HT1080 (cell line): ENCODE data around the gene KIF6. TPM values are rescaled to one million over a fixed set of nuclear protein-coding genes. Genes with fewer than 3 reads are reported as not detected.

ENCODE experiments used
- DNase-seq: peaks from one replicate; pipeline ENCODE4 v3.0.0-alpha.2; 2015; ENCODE audit warnings: low read depth
- total RNA-seq: library from RNA; depleted of rRNA; stranded (reverse); fragments of >200 nt; shearing (Covaris generic); gene quantifications from 2 replicates; pipeline ENCODE4 v1.2.3, GENCODE V29; 2014

KIF6 gene
- total RNA-seq, 1 experiment from 2014 or later: 2.9 TPM

DNA sequence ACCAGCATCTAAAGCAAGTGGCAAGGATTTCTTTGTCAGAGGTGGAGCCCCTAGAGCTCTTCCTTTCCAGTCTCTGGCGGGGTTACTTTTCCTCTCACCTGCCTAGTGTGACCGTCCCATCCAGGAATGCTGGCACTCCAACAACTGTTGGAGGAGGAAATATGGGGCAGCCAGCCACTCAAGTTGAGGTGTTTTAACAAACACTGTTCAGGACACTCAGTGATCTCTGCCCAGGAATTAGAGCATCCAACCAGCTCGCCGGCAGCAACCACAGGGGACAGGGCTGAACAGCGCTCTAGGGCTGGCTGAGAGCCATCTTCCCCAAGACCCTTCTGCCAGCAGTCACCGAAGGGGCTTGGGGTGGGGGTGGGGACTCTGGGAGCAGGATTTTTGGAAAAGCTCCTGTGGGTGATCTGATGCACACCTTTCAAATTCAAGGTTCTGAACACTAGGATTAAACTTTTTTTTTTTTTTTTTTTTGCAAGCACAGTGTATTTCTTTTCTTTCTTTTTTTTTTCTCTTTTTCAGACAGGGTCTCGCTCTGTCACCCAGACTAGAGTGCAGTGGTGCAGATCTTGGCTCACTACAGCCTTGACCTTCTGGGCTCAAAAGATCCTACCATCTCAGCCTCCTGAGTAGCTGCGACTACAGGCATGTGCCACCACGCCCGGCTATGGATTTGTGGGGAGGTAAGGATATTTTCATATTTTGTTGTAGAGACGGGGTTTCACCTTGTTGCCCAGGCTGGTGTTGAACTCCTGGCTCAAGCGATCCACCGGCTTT, 374.3 kb downstream of the KIF6 start:
- DNase-seq: no peak

DNA sequence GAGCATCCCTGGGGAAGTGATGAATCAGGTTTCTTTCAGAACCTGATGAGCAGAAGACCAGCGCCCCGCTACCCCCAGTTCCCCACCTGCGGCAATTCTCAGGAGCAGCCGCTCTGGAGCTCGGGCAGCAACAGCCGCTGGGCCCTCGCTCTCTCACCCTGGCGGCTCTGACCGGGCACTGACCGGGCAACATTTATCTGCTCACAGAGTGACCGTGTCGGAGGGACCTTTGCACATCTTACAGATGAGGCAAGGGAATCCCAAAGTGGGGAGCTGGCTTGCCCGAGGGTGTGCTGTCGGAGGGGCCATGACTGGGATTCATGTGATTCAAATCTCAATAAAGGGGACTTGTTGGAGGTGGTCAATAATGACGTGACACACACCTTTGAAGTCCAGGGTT, 376.5 kb downstream of the KIF6 start:
- no peak for DNase-seq

DNA sequence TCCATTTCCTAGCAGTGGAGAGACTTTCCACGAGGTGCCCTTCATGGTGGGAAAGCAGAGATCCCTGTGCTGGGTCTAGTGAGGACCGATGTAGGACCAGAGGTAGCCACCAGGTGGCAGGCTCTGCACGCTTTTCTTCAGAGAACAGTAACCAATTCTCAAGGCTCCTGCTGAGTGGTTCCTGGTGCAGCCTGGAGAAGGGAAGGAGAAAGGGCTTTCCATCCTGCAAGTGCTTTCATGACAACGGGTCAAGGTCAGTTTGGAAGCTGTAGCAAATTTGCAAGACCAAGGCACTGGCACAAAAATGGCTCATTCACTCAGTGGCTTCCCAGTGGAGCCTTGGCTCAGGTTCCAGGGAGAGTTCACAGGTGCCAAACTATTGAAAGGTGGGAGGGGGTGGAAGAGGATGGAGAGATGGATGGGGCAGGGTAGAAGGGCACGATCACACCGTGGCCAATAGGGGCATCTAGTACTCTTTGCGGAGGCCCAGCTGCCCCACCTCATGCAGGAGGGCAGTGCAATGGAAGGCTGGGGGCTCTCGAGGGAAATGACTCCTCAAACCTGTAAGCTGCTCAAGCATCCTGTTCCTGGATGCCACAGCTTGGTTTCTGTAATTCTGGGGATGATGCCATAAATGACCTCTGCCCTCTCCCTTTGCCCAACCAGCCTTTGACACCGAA, 377.2 kb downstream of the KIF6 start:
- DNase-seq: peak; percentile 48

DNA sequence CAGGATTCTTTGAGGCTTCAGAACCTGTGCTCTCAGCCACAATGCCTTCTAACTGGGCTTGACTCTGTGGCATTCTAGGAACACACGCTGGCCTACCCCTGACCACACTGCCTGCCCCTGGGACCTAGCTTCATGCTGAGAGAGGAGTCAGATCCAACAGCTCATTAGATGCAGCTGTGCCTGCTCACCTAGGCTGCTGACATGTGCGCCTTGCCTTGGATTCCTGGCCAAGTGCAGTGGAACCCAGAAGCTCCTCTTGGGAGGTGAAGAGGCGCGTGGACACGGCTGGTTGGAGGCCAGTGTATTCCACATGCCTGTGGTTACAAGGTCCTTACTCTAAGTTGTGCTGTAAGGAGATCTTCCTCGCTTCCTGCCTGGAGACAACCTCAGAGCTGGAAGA, 378.0 kb downstream of the KIF6 start:
- no peak for DNase-seq

DNA sequence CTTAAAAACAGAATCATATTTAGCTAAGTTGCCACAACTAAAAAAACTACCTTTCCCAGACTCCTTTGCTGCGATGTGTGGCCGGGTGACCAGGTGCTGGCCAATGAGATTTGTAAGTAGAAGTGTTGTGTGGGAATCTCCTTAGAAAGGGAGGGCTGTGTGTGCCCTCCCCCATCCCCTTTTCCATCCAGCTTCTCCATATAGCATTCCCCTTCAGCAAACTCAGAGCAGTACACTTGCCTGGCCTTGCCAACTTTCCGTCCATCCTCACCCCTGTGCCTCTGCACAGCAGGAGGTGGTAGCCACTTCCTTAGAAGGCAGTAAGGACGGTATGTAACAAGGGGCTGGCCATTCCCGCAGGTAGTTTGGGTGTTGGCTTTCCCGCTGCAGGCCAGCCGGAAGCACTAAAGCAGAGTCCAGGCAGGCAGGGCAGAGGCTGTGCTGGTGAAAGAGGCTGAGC, 380.4 kb downstream of the KIF6 start:
- DNase-seq: no peak

DNA sequence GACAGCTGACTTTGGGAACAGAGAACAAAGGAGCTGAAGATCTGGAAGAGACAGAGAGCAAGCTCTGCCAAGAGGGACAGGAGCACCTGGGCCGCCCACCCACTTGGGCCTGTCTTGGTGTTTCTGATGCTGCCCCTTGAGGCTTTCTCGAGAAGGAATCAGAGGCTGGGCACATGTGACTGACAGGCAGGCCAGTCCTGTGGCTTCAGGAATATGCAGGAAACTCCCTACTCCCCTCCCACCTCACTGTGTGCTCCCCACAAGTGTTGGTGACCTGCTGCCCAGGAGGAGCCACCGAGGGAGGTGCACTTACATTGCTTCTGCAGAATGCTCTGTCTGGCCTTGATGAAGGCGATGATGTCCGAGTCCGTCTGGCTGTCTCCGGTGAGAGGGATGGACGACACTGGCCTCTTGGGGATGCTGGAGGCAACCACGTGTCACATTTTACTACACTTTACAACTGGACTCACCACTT, 381.8 kb downstream of the KIF6 start:
- no peak for DNase-seq

DNA sequence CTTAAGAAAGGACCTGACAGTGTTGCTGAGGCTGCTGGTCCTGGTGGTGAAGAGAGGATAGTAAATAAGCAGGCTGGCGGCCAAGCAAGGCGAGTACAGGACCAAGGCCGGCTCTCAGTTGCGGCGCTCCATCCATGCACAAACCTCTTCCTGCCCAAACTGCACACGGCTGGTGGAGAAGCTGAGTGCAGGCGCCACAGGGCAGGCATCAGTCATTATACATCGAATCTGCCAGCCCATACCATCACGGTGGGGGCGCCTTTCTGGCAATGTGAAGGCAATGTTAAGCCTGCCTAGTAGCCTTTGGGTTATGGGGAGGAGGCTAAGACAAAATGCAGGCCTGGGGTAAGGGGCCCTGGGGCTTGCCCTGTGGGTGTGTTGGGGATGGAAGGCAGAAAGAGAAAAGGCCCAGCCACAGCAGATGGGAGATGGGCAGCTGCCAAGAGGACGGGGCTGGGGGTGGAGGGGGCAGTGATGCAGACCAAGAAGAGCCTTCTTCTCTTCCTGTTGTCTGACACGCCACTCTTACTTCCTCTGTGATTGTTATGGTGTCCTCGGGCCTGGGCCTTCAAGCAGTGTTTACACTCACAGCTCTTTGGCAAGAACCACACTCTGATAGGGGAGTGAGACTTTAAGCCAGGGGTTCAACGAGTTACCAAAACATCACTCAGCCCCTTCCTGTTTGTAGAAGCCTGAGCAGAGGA, 382.4 kb downstream of the KIF6 start:
- DNase-seq: no peak

DNA sequence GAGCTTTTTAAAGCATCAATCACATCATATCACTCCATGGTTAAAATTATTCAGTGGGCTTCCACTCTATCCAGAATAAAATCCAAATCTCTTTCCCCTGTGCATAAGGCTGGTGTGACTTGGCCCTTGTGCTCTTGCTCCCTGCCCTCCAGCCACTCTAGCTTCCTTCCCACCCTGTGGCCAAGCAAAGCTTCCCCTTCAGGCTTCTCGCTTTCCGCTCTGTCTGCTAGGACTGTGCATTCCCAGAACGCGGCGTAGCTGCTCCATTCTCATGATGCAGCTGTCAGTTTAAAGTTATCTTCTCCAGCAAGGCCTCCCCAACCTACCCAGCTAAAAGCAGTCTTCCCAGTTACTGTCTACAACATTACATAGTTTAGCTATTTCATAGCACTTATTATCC, 383.3 kb downstream of the KIF6 start:
- no peak for DNase-seq

DNA sequence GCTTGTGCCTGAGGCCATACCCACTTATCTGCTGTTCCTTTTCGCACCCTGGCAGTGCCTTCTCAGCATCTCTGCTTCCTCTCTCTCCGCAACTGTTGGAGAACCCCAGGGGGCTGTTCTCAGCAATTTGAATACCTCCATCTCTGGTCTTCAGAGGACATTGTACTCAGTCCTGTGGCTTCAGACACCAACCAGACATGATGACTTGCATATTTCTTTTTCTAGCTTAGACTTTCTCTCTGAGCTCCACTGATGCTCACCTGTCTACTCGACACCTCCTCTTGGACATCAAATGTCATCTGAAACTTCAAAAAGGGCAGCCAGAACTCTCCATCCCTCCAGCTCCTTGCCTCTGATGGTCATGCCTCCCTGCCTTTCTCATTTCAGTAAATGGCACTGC, 383.9 kb downstream of the KIF6 start:
- no peak for DNase-seq

DNA sequence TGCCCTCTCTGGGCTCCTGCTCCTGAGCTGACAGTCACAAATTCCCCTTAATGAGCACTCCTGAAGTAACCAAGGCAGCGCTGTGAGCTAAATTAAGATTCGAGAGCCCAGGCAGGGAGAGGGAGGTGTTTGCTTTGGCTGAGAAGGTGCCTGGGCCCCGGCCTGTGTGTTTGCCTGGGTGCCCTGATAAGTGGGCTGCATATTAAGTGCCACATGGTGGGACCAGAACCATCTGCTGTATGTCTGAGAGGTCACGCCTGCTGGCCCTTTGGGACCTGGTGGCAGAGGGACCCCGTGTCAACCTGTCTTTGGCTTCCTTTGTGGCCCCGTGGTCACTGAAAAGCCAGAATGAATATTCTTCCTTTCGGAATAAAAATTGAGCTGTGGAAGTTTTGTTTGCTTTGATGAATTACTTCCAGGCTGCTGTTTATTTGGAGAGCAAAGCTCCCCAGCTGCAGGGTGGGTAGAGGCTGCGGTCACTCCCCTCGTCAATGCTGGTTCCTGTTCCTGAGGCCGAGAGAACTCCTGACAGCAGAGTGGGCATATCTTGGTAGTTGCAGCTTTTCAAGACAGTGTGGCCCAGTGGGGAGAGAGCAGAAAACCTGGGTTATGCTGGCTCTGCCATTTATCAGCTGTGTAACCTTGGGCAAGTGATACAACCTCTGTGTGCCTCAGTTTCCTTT, 385.2 kb downstream of the KIF6 start:
- no peak for DNase-seq

DNA sequence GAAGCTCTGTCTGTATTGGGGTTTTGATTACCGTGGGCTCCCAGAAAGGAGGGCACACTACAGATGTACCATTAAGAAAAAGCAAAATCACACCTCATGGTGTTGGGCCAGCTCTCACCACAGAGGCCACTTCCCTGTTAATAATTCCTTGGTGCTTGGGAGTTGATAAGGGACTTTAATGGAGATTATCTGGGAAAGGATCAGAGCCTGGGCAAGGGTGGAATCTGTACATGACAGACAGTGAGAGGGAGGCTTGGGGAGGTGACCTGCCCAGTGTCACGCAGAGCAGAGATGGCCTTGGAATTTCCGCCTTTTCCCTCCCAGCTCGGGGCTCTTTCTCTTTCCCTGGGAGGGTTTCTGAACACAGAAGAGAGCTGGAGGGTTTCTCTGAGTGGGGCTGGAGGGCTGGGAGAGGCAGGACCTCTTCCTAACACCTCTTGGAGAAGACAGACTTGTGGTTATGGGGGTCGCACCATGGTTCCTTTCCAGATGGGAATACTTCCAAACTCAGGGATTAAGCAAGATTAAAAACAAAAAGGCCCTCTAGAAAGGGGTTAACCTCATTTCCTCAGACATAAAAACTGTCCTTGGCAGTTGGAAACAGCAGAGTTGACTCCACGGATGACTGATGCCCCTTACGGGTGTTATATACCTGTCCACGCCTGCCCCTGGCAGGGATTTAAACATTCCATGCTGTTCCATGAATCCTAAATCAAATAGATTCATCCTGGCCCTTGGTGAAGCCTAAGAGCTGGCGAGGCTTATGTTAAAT, 385.9 kb downstream of the KIF6 start:
- no peak for DNase-seq

DNA sequence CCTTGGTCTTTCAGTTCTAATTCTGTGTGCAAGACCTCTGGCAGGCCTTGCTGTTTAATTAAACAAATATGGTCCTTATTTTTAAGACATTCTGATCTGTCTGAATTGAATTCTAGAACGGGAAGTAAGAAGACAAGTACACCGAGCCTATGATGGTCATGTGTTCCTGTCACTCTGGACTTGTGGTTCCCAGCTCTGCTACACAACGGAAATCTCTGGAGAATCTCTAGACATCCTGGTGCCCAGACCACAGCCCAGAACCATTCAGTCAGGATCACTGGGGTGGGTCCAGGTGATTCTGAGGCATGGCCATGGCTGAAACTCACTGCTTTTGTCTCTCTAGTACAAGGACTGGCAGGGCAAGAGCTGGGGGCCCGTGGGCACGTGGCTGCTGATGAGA, 386.8 kb downstream of the KIF6 start:
- DNase-seq: no peak

DNA sequence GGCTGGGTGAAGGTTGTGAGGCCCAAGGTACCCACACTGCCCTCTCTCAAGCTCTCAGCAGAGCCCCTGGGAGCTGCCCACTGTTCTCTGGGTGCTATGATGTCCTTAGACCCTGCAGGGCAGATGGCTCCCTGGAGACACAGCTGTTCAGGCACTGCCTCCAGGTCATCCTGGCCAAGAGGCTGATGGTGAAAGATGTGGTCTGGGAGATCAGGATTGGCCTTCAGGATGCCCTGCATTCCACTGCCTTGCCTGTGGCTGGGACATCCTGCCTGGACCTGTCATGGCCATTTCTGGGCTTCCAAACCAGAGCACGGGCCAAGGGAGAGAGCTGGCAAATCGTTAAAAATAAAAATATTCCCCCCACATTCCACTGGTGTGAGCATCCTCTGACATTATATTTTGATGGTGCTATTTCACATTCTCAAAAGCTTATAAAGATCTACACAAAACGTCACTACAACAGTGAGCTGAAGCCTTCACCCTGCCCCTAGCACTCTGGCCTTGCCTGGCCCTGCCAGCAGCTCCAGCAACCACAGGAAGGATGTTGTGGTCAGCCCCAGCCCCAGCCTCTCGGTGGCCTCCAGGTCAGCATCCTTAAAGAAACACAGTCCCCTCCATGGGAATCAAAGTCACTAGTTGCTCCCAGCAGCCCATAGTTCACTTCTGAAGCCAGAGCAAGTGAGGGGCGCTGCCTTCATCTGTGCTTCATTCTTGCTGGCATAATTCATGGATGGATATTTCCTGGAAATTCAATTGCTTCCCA, 389.2 kb downstream of the KIF6 start:
- peak; percentile 70 for DNase-seq

DNA sequence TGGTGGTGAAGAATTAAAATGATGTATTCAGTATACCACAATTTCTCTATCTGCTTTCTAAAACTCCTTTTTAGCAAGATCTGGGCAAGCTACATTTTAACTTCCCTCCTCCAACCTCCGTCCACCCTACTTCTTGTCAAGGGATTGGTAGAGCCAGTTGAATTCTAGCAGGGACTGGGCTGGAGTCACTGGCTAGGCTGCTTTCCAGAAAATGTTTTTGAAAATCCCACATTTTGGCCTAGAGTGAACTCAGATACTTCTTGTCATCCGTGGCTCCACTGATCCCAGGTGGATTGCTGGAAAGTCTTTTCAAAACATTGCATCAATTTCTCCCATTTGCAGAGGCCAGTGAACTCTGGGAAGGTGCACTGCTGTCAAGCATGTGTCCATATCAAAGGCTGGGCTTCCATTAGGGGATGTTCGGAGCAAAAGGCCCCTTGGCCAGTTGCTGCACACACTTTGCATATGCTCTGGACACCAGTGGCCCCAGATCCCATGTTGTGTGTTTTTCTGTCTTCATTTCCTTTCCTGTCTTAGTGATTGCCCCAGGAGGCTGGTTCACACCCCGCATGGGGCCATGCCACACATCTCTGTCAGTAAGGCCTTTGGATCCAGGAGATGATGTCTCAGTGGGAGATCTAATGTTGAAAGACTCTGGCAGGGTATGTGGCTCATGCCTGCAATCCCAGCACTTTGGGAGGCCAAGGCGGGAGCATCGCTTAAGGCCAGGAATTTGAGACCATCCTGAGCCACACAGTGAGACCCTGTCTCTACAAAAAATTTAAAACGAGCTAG, 391.4 kb downstream of the KIF6 start:
- DNase-seq: no peak

DNA sequence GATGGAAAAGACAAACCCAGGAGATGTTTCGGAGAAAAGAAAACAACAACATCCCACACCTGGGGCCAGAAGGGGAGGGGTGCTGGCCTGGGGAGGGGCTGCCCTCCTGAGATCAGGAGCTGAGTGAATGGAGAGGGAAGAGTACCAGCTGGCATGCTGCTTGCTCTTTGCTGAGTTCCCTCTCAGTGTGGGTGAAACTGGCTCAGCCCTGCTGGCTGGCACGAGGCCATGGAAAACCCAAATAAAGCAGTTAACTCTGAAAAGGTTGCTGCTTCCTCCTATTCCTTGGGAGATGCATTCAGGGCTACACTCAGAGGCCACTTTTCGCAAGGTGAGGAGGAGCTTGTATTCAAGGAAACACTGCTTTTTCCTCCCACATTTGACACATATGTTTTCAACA, 394.7 kb downstream of the KIF6 start:
- DNase-seq: no peak

DNA sequence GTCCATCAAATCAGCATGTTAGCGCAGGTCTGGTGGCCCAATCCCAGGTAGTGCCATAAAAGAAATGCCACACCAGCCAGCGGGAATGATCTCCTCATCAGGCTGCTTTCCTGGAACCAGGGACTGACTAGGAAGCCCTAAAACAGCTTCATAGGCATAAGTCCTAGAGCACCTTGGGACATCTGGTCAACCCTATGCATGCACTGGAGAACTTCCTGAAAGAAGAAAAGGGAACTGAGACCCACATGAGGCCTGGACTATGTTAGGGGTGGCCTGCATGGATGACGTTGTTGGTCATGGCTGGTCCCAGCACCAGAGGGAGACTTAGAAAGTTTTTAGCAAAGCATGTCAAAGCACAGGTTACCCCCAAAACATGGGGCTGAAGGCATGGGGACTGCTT, 395.2 kb downstream of the KIF6 start:
- DNase-seq: no peak

DNA sequence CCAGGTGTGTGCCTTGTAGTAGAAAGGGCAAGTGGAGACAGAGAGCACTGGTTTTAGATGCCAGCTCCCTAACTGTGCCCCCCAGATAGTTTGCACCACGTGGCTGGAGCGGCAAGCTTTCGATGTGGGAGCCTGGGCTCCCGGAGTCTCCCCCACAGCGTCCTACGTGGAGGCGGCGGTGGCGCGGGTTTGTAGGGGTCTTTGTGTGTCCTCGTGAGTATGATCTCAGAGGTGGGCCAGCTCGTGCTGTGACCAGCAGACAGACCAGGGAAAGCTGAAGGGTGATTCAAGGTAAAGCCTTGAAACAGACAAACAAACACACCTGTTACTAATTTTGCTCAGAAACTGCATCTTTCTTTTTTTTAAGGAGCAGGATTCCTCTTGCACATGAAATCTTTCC, 397.1 kb downstream of the KIF6 start:
- no peak for DNase-seq

DNA sequence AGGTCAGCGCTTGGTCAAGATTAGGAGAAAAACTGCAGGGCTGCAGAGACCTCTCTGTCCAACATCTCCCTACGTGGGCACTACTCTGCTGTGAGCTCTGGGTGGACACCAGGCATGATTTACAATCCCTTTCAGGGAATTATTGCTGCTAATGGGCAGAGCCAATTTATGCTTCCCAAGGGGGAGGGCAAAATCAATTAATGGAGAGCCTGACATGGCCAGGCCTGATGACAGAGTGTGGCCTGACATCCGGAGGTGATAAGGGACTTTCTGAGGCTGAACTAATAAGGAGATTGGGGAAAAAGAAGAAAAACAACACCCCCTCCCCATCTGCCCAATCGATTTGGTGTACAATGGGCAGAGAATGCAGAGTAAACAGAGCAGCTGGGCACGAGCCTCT, 397.7 kb downstream of the KIF6 start:
- no peak for DNase-seq

DNA sequence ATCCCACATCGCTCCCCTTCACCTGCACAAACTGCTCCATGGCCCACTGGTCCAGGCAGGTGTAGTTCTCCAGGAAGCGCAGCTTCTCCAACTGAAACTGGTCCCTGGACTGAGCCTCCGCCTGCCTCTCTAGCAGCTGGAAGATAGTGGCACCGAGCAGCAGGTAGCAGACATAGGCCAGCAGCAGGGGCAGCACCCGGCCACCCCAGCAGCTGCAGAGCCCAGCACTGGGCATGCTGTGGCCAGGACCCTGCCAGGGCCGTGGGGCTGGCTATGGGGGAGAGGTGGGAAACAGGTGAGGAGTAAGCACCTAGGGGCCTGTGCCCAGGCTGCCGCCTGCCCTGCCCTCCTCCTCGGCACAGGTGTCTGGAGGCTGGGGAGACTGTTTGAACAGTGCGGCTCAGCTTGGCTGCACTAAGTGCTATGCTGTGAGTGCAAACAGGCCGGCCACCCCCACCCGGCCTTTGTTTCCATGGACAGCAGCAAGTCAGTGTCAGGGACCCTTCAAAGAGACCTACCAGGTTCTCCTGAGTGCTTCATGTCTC, 402.8 kb downstream of the KIF6 start, which contains the start of gene KCNK16:
Gene KCNK16, minus strand, starts transcription at position 397 of the 545 bp plus-strand sequence. Its CDS starts 162 bp downstream, at position 235.
- DNase-seq: no peak
